HEK293T (cell line): Measurements from ENCODE around the gene RAPSN.

Experiments
- CTCF ChIA-PET: fragments of 350-600 bp; formaldehyde crosslinking; extraction: SDS; loops from one replicate; lab custom pipeline; 2021; ENCODE audit warnings: antibody characterized with exemption, inconsistent platforms; lab: Yijun Ruan, JAX
- POLR2A ChIA-PET: fragments of 350-600 bp; formaldehyde crosslinking; extraction: SDS; loops from one replicate; lab custom pipeline; 2020; ENCODE audit warnings: antibody characterized with exemption, inconsistent platforms; lab: Yijun Ruan, JAX
- DNase-seq: peaks from one replicate; pipeline ENCODE4 v3.0.0; 2012; ENCODE audit warnings: mixed read lengths; ENCODE audit errors: extremely low spot score
- ARNT ChIP-seq: fragments of 450-650 bp; IDR thresholded peaks from 2 replicates; pipeline ENCODE4 v1.6.1; 2017; ENCODE audit warnings: mild to moderate bottlenecking
- BHLHE40 ChIP-seq: fragments of 450-650 bp; IDR thresholded peaks from 2 replicates; pipeline ENCODE4 v1.6.1; 2016; ENCODE audit warnings: mild to moderate bottlenecking, moderate library complexity, borderline replicate concordance
- CTBP1 ChIP-seq: fragments of 450-650 bp; IDR thresholded peaks from 2 replicates; pipeline ENCODE4 v1.6.1; 2016; ENCODE audit warnings: borderline replicate concordance
- ELF4 ChIP-seq: fragments of 450-650 bp; IDR thresholded peaks from 2 replicates; pipeline ENCODE4 v1.6.1; 2017; ENCODE audit warnings: antibody characterized with exemption
- FOXA1 ChIP-seq: fragments of 450-650 bp; IDR thresholded peaks from 2 replicates; pipeline ENCODE4 v1.6.1; 2016; ENCODE audit warnings: mild to moderate bottlenecking
- FOXK2 ChIP-seq: fragments of 450-650 bp; IDR thresholded peaks from 2 replicates; pipeline ENCODE4 v1.6.1; 2016; ENCODE audit warnings: mild to moderate bottlenecking
- FOXM1 ChIP-seq: fragments of 450-650 bp; IDR thresholded peaks from 2 replicates; pipeline ENCODE4 v1.6.1; 2017; ENCODE audit warnings: mild to moderate bottlenecking, borderline replicate concordance
- HDGF ChIP-seq: fragments of 450-650 bp; IDR thresholded peaks from 2 replicates; pipeline ENCODE4 v1.6.1; 2017; ENCODE audit warnings: antibody characterized with exemption, borderline replicate concordance
- L3MBTL2 ChIP-seq: fragments of 450-650 bp; conservative IDR thresholded peaks from 2 replicates; pipeline ENCODE4 v1.6.1; 2016; ENCODE audit warnings: mild to moderate bottlenecking
- LEF1 ChIP-seq: fragments of 450-650 bp; IDR thresholded peaks from 2 replicates; pipeline ENCODE4 v1.6.1; 2017; ENCODE audit warnings: mild to moderate bottlenecking, borderline replicate concordance
- NFRKB ChIP-seq: fragments of 450-650 bp; IDR thresholded peaks from 2 replicates; pipeline ENCODE4 v1.6.1; 2016; ENCODE audit warnings: mild to moderate bottlenecking, moderate library complexity
- PKNOX1 ChIP-seq: fragments of 450-650 bp; IDR thresholded peaks from 2 replicates; pipeline ENCODE4 v1.6.1; 2016
- SP1 ChIP-seq: fragments of 450-650 bp; IDR thresholded peaks from 2 replicates; pipeline ENCODE4 v1.6.1; 2017
- SUZ12 ChIP-seq: fragments of 450-650 bp; IDR thresholded peaks from 2 replicates; pipeline ENCODE4 v1.6.1; 2016; ENCODE audit warnings: mild to moderate bottlenecking
- TARDBP ChIP-seq: fragments of 450-650 bp; IDR thresholded peaks from 2 replicates; pipeline ENCODE4 v1.6.1; 2016
- ZNF384 ChIP-seq: fragments of 450-650 bp; IDR thresholded peaks from 2 replicates; pipeline ENCODE4 v1.6.1; 2016

Gene RAPSN

GRCh38 chr11:47418454-47419259, 30.3 kb downstream of the RAPSN start:
- CTCF ChIA-PET = no interaction called here
- POLR2A ChIA-PET = interaction anchor here (0.9 to 1.0 kb wide), 2 partner anchors 9 to 11 kb away, joined by 3 read pairs; no protein-coding TSS in a partner anchor
- TF ChIP-seq FOXA1 = no peak
- TF ChIP-seq SUZ12 = no peak
- TF ChIP-seq HDGF = no peak
- no peak for TF ChIP-seq NFRKB
- TF ChIP-seq CTBP1 = no peak
- TF ChIP-seq L3MBTL2 = no peak
- no peak for DNase-seq

GRCh38 chr11:47417712-47418111, 31.2 kb downstream of the RAPSN start:
- no peak for DNase-seq
- POLR2A ChIA-PET = interaction anchor here (1.2 kb wide), 1 partner anchor 8 kb away, joined by 4 read pairs; the partner anchor contains the start of gene PSMC3
- TF ChIP-seq ARNT = no peak
- no peak for TF ChIP-seq HDGF
- no peak for TF ChIP-seq CTBP1
- CTCF ChIA-PET = no interaction called here

DNA sequence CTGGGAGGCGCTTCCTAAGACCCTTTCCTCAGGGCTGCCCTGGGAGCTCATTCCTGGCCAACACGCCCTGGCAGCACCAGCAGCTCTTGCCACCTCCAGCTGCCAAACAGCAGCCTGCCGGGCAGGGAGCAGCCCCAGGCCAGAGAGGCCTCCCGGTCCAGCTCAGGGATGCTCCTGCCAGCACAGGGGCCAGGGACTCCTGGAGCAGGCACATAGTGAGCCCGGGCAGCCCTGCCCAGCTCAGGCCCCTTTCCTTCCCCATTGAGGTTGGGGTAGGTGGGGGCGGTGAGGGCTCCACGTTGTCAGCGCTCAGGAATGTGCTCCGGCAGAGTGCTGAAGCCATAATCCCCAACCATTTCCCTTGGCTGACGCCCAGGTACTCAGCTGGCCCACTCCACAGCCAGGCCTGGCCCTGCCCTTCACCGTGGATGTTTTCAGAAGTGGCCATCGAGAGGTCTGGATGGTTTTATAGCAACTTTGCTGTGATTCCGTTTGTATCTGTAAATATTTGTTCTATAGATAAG, 32.9 kb downstream of the RAPSN start:
- ChIA-PET CTCF (interaction anchor here (1.0 kb wide), 1 partner anchor 61 kb away, joined by 4 read pairs; no protein-coding TSS in a partner anchor), POLR2A (interaction anchor here (0.6 to 10.0 kb wide), 3 partner anchors 9 to 17 kb away, joined by 3 to 72 read pairs (median 3); partner anchors contain the start of gene PSMC3)
- TF ChIP-seq FOXA1 (no peak), SUZ12 (no peak), BHLHE40 (no peak), ARNT (no peak), TARDBP (no peak), ELF4 (no peak), L3MBTL2 (no peak), HDGF (no peak), FOXM1 (no peak), NFRKB (no peak), FOXK2 (no peak), ZNF384 (no peak), PKNOX1 (no peak)
- no peak for DNase-seq

GRCh38 chr11:47415091-47415854, 33.7 kb downstream of the RAPSN start:
- ChIA-PET CTCF (interaction anchor here (1.0 kb wide), 1 partner anchor 61 kb away, joined by 4 read pairs; no protein-coding TSS in a partner anchor), POLR2A (interaction anchor here (0.6 to 10.0 kb wide), 3 partner anchors 8 to 16 kb away, joined by 3 to 72 read pairs (median 3); partner anchors contain the start of gene PSMC3)

GRCh38 chr11:47414685-47415070, 34.3 kb downstream of the RAPSN start:
- DNase-seq = no peak
- no peak for TF ChIP-seq LEF1
- no peak for TF ChIP-seq FOXA1
- TF ChIP-seq PKNOX1 = no peak
- TF ChIP-seq ARNT = no peak
- no peak for TF ChIP-seq SUZ12
- no peak for TF ChIP-seq FOXM1
- no peak for TF ChIP-seq ZNF384
- no peak for TF ChIP-seq SP1
- TF ChIP-seq HDGF = no peak
- TF ChIP-seq L3MBTL2 = no peak
- TF ChIP-seq CTBP1 = no peak
- TF ChIP-seq BHLHE40 = no peak
- no peak for TF ChIP-seq FOXK2
- TF ChIP-seq NFRKB = no peak
- no peak for TF ChIP-seq ELF4
- no peak for TF ChIP-seq TARDBP
- ChIA-PET POLR2A (interaction anchor here (10.0 kb wide), 1 partner anchor 10 kb away, joined by 72 read pairs; the partner anchor contains the start of gene PSMC3), CTCF (no interaction called here)

More at GRCh38 chr11:47415091-47415854, 33.7 kb downstream of the RAPSN start:
- no peak for DNase-seq
- TF ChIP-seq FOXK2 (no peak), FOXA1 (no peak), NFRKB (no peak), L3MBTL2 (no peak), CTBP1 (no peak), ZNF384 (no peak), FOXM1 (no peak), HDGF (no peak), BHLHE40 (no peak), SUZ12 (no peak), TARDBP (no peak), LEF1 (no peak), PKNOX1 (no peak), ARNT (no peak), SP1 (no peak), ELF4 (no peak)
